ENCODE data around the gene ATXN1. TPM values are rescaled to one million over a fixed set of nuclear protein-coding genes. Genes with fewer than 3 reads are reported as not detected.

ATXN1 gene
- polyA plus RNA-seq, 2 of the 4 experiments (the other 2 are of a cell fraction), result 2.9 to 8.3 TPM

DNA sequence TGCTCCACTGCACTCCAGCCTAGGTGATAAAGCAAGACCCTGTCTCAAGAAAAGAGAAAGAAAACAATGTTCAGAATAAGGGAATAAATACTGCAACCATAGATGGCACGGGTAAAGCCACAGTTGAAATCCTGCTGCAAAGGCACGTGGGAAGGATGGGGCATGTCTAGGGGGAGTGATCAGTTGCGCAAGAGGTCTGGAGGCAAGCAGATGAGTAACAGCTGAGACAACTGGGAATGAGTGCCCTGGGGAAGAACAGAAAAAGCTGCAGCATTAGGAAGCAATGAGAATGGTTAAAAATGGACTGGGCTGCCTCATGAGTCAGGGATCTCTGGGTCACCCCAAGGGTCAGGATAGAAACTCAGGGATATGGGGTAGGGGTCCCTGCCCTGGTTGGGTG, 426.6 kb downstream of the ATXN1 start:
- Histone ChIP-seq H3K4me1 (peaks cover 60% of the 10 kb centered on the region), H3K4me3 (no peak overlapping the region), H3K27ac (peak overlapping the region; percentile 38 to 76; a peak in 5 of 6 replicates), H3K4me2 (peak overlapping the region; percentile 34), H3K9me3 (no peaks in the 10 kb centered on the region)
- DNase-seq (ENCODE audit: low read depth in 1 of 2, low spot score in 1 of 2), result peak; percentile 19 to 53
- ATAC-seq, result peak; percentile 52 to 60; a peak in 3 of 6 replicates
- 15% methylated on average over 3 of the region's 3 CpGs for WGBS (ENCODE audit: missing lambda C conversion rate)
- FAIRE-seq, result no peak
- ChIA-PET POLR2A (no interaction called here), CTCF (interaction anchor here (0.7 to 6.4 kb wide), 4 partner anchors 11 to 428 kb away, joined by 3 to 46 read pairs (median 11); no protein-coding TSS in a partner anchor)
- no peak for TF ChIP-seq RARB (CRISPR knock-in tag; IDR thresholded peaks at IDR 0.05)
- TF ChIP-seq, protein P1, sequence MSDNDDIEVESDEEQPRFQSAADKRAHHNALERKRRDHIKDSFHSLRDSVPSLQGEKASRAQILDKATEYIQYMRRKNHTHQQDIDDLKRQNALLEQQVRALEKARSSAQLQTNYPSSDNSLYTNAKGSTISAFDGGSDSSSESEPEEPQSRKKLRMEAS (IDR thresholded peaks at IDR 0.05), result peak; percentile 78
- TF ChIP-seq JUNB (IDR thresholded peaks at IDR 0.05), result peak; percentile 45
- TF ChIP-seq, protein P2, sequence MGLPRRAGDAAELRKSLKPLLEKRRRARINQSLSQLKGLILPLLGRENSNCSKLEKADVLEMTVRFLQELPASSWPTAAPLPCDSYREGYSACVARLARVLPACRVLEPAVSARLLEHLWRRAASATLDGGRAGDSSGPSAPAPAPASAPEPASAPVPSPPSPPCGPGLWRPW (IDR thresholded peaks at IDR 0.05), result no peak
- TF ChIP-seq RFX5 (IDR thresholded peaks at IDR 0.05), result no peak
- TF ChIP-seq, protein P3, sequence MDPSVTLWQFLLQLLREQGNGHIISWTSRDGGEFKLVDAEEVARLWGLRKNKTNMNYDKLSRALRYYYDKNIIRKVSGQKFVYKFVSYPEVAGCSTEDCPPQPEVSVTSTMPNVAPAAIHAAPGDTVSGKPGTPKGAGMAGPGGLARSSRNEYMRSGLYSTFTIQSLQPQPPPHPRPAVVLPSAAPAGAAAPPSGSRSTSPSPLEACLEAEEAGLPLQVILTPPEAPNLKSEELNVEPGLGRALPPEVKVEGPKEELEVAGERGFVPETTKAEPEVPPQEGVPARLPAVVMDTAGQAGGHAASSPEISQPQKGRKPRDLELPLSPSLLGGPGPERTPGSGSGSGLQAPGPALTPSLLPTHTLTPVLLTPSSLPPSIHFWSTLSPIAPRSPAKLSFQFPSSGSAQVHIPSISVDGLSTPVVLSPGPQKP (IDR thresholded peaks at IDR 0.05; ENCODE audit: low read depth, low read length), result no peak
- no peak for TF ChIP-seq NR3C1 (IDR thresholded peaks at IDR 0.05)
- TF ChIP-seq KDM5A (IDR thresholded peaks at IDR 0.05), result no peak
- TF ChIP-seq EHF (CRISPR knock-in tag; IDR thresholded peaks at IDR 0.05), result no peak
- TF ChIP-seq CEBPB (IDR thresholded peaks at IDR 0.05), result peak; percentile 93 to 98
- no peak for TF ChIP-seq POLR2AphosphoS2 (conservative IDR thresholded peaks at IDR 0.05; ENCODE audit: low read length)
- no peak for TF ChIP-seq HOXB13 (CRISPR knock-in tag; IDR thresholded peaks at IDR 0.05; ENCODE audit: low read depth)
- no peak for TF ChIP-seq MAZ (IDR thresholded peaks at IDR 0.05; ENCODE audit: borderline replicate concordance, low read depth, low read length)
- no peak for TF ChIP-seq ZSCAN20 (CRISPR knock-in tag; IDR thresholded peaks at IDR 0.05)
- no peak for TF ChIP-seq FOSL2 (IDR thresholded peaks at IDR 0.05)
- peak; percentile 33; the same call in 1 of the 2 replicates for TF ChIP-seq FOSL2 (CRISPR knock-in tag; IDR thresholded peaks at IDR 0.05)
- TF ChIP-seq HOXA7 (CRISPR knock-in tag; IDR thresholded peaks at IDR 0.05), result no peak

DNA sequence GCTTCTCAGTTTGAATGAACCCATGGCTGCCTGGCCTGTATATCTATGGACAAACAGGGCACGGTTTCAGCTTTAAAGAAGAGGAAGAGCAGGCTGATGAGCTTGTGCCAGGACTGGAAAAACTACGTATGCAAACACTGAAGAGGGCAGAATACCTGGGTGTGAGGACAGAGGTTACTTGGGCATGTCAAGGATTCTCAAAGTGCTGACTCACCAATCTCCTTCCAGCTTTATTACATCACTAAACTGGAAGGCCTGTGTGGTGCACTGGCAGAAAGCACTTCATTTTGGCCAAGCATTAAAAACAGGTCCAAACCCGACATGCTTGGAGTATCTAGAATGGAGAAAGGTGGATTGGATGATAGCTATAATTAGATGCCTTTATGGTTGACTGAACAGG, 427.7 kb downstream of the ATXN1 start:
- Histone ChIP-seq H3K4me2 (peak overlapping the region; percentile 48), H3K9me3 (no peaks in the 10 kb centered on the region), H3K4me3 (no peak overlapping the region), H3K4me1 (peaks cover 50% of the 10 kb centered on the region), H3K27ac (peak overlapping the region; percentile 37 to 64; a peak in 4 of 6 replicates)
- CTCF ChIA-PET, result interaction anchor here (1.2 to 6.4 kb wide), 12 partner anchors 9 to 493 kb away, joined by 3 to 46 read pairs (median 6); no protein-coding TSS in a partner anchor
- no peak for TF ChIP-seq PHF8 (IDR thresholded peaks at IDR 0.05; ENCODE audit: borderline replicate concordance, low read depth)
- TF ChIP-seq TFCP2L1 (CRISPR knock-in tag; IDR thresholded peaks at IDR 0.05), result no peak
- no peak for TF ChIP-seq NPAS2 (CRISPR knock-in tag; IDR thresholded peaks at IDR 0.05; ENCODE audit: borderline replicate concordance)
- no peak for TF ChIP-seq RARB (CRISPR knock-in tag; IDR thresholded peaks at IDR 0.05)
- TF ChIP-seq, protein P4, sequence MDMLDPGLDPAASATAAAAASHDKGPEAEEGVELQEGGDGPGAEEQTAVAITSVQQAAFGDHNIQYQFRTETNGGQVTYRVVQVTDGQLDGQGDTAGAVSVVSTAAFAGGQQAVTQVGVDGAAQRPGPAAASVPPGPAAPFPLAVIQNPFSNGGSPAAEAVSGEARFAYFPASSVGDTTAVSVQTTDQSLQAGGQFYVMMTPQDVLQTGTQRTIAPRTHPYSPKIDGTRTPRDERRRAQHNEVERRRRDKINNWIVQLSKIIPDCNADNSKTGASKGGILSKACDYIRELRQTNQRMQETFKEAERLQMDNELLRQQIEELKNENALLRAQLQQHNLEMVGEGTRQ (IDR thresholded peaks at IDR 0.05), result no peak
- TF ChIP-seq, protein P2 (IDR thresholded peaks at IDR 0.05), result no peak
- TF ChIP-seq, protein P5, sequence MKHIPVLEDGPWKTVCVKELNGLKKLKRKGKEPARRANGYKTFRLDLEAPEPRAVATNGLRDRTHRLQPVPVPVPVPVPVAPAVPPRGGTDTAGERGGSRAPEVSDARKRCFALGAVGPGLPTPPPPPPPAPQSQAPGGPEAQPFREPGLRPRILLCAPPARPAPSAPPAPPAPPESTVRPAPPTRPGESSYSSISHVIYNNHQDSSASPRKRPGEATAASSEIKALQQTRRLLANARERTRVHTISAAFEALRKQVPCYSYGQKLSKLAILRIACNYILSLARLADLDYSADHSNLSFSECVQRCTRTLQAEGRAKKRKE (CRISPR knock-in tag; IDR thresholded peaks at IDR 0.05; ENCODE audit: low read depth), result no peak
- peak; percentile 95 for TF ChIP-seq MAFK (IDR thresholded peaks at IDR 0.05; ENCODE audit: partially characterized antibody)
- peak in 1 of 2 experiments; percentile 32; a peak in 1 of 6 replicates for ATAC-seq
- FAIRE-seq, result no peak
- DNase-seq (ENCODE audit: low read depth in 1 of 2, low spot score in 1 of 2), result peak in 1 of 2 experiments; percentile 49
- POLR2A ChIA-PET, result no interaction called here
- 34% methylated on average over 3 of the region's 3 CpGs for WGBS (ENCODE audit: missing lambda C conversion rate)
